ENCODE results near the gene AP4B1.

The AP4B1 gene

GRCh38 chr1:113913312-113913668 is 8.7 kb upstream of the AP4B1 start:
- in situ Hi-C loops (cut with MboI; ENCODE audit: low sequenced_read_pairs, unreplicated experiment) = no loop called here
- no peak for DNase-seq (ENCODE audit: low spot score)
- TF ChIP-seq, protein P1, sequence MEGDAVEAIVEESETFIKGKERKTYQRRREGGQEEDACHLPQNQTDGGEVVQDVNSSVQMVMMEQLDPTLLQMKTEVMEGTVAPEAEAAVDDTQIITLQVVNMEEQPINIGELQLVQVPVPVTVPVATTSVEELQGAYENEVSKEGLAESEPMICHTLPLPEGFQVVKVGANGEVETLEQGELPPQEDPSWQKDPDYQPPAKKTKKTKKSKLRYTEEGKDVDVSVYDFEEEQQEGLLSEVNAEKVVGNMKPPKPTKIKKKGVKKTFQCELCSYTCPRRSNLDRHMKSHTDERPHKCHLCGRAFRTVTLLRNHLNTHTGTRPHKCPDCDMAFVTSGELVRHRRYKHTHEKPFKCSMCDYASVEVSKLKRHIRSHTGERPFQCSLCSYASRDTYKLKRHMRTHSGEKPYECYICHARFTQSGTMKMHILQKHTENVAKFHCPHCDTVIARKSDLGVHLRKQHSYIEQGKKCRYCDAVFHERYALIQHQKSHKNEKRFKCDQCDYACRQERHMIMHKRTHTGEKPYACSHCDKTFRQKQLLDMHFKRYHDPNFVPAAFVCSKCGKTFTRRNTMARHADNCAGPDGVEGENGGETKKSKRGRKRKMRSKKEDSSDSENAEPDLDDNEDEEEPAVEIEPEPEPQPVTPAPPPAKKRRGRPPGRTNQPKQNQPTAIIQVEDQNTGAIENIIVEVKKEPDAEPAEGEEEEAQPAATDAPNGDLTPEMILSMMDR (IDR thresholded peaks at IDR 0.05; ENCODE audit: borderline replicate concordance, control extremely low read depth, extremely low read depth, insufficient read depth, missing control alignments) = no peak

GRCh38 chr1:113912594-113913311 is 8.2 kb upstream of the AP4B1 start:
- no peak for DNase-seq (ENCODE audit: low spot score)

DNA sequence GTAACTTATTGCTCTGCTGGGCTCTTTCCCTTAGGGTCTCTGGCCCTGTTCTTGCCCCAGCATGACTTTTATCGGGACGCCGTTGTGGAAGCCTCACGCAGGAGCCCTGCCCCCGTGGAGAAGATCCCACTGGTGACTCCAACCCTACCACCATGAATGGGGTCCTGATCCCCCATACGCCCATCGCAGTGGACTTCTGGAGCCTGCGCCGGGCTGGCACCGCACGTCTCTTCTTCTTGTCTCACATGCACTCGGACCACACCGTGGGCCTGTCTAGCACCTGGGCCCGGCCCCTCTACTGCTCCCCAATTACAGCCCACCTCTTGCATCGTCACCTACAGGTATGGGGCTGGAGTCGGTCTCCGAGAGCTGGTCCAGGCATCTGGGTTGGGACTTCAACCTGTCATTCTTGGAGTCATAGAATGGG is 849 bp upstream of the AP4B1 start:
- TF ChIP-seq, protein P1 (IDR thresholded peaks at IDR 0.05; ENCODE audit: borderline replicate concordance, control extremely low read depth, extremely low read depth, insufficient read depth, missing control alignments) = no peak
- in situ Hi-C loops (cut with MboI; ENCODE audit: low sequenced_read_pairs, unreplicated experiment) = loop anchor here (10.0 kb wide), 1 partner anchor 71 kb away; no protein-coding TSS in a partner anchor
- DNase-seq (ENCODE audit: low spot score) = peak; percentile 50

More at GRCh38 chr1:113912594-113913311, 8.2 kb upstream of the AP4B1 start:
- TF ChIP-seq, protein P1 (IDR thresholded peaks at IDR 0.05; ENCODE audit: borderline replicate concordance, control extremely low read depth, extremely low read depth, insufficient read depth, missing control alignments) = no peak
- in situ Hi-C loops (cut with MboI; ENCODE audit: low sequenced_read_pairs, unreplicated experiment) = no loop called here

- in situ Hi-C loops (cut with MboI; ENCODE audit: low sequenced_read_pairs, unreplicated experiment) = loop anchor here (10.0 kb wide), 1 partner anchor 69 kb away; no protein-coding TSS in a partner anchor
- TF ChIP-seq, protein P1 (IDR thresholded peaks at IDR 0.05; ENCODE audit: borderline replicate concordance, control extremely low read depth, extremely low read depth, insufficient read depth, missing control alignments) = no peak
- DNase-seq (ENCODE audit: low spot score) = peak; percentile 49
These were observed 316 bp downstream of the AP4B1 start for GRCh38 chr1:113904293-113904673.

- TF ChIP-seq, protein P1 (IDR thresholded peaks at IDR 0.05; ENCODE audit: borderline replicate concordance, control extremely low read depth, extremely low read depth, insufficient read depth, missing control alignments) = no peak
- no peak for DNase-seq (ENCODE audit: low spot score)
- in situ Hi-C loops (cut with MboI; ENCODE audit: low sequenced_read_pairs, unreplicated experiment) = loop anchor here (10.0 kb wide), 1 partner anchor 69 kb away; no protein-coding TSS in a partner anchor
These were observed 902 bp downstream of the AP4B1 start for GRCh38 chr1:113903501-113904292.

DNA sequence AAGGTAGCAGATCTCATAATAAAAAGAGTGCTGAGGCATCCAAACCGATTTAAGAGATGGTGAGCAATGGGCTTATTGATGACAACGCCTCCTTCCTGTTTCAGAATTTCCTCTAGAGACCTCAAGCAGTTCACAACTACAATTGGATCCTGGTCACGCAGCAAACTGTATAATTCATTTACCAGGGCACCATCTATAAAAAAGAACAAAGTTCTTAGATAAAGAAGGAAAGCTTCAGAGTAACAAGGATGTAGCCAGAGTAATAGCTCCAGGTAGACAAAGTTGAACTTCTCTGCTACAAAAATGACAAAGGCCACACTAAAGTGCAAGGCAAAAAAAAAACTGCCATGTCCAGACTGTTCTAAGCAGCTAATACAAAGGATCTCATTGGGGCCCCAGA is 3.4 kb downstream of the AP4B1 start:
- TF ChIP-seq, protein P1 (IDR thresholded peaks at IDR 0.05; ENCODE audit: borderline replicate concordance, control extremely low read depth, extremely low read depth, insufficient read depth, missing control alignments) = no peak
- in situ Hi-C loops (cut with MboI; ENCODE audit: low sequenced_read_pairs, unreplicated experiment) = loop anchor here (10.0 kb wide), 1 partner anchor 66 kb away; no protein-coding TSS in a partner anchor
- no peak for DNase-seq (ENCODE audit: low spot score)
